H9 (cell line): ENCODE results near the gene TMEM151A. TPM values are rescaled to one million over a fixed set of nuclear protein-coding genes. Genes with fewer than 3 reads are reported as not detected.

ENCODE experiments used
- DNase-seq: peaks from one replicate; pipeline ENCODE4 v3.0.0-alpha.2; 2017
- H2AFZ ChIP-seq: one replicate; pipeline ENCODE4 v1.6.1; 2013; ENCODE audit warnings: mild to moderate bottlenecking, low read length, control low read depth, moderate library complexity
- H2AK5ac ChIP-seq: 2 replicates; pipeline ENCODE4 v1.6.1; 2013; ENCODE audit warnings: low read length, control low read depth, mixed read lengths; ENCODE audit not compliant: insufficient read length
- H2BK120ac ChIP-seq: one replicate; pipeline ENCODE4 v1.6.1; 2013; ENCODE audit warnings: low read depth, mild to moderate bottlenecking, low read length, control low read depth, inconsistent platforms; ENCODE audit not compliant: poor library complexity, severe bottlenecking
- H2BK12ac ChIP-seq: 2 replicates; pipeline ENCODE4 v1.6.1; 2013; ENCODE audit warnings: low read length, control low read depth, mixed read lengths, low read depth; ENCODE audit not compliant: insufficient read length
- H2BK15ac ChIP-seq: 2 replicates; pipeline ENCODE4 v1.6.1; 2013; ENCODE audit warnings: low read depth, low read length, control low read depth
- H2BK20ac ChIP-seq: one replicate; pipeline ENCODE4 v1.6.1; 2013; ENCODE audit warnings: low read depth, mild to moderate bottlenecking, low read length, control low read depth, inconsistent platforms; ENCODE audit not compliant: poor library complexity, severe bottlenecking
- H2BK5ac ChIP-seq: 2 replicates; pipeline ENCODE4 v1.6.1; 2013; ENCODE audit warnings: low read length, control low read depth, mixed read lengths; ENCODE audit not compliant: insufficient read length
- H3K14ac ChIP-seq: 2 replicates; pipeline ENCODE4 v1.6.1; 2013; ENCODE audit warnings: low read length, control low read depth; ENCODE audit not compliant: insufficient read depth
- H3K18ac ChIP-seq: 2 replicates; pipeline ENCODE4 v1.6.1; 2013; ENCODE audit warnings: low read depth, mild to moderate bottlenecking, mixed read lengths, low read length, control low read depth; ENCODE audit not compliant: insufficient read length
- H3K23ac ChIP-seq: 2 replicates; pipeline ENCODE4 v1.6.1; 2013; ENCODE audit warnings: low read length, control low read depth, mixed read lengths, low read depth; ENCODE audit not compliant: insufficient read length
- H3K23me2 ChIP-seq: 2 replicates; pipeline ENCODE4 v1.6.1; 2013; ENCODE audit warnings: low read depth, mild to moderate bottlenecking, mixed read lengths, low read length, control low read depth; ENCODE audit not compliant: insufficient read length, poor library complexity, severe bottlenecking
- H3K27ac ChIP-seq: 2 replicates; pipeline ENCODE4 v1.5.1; 2013; ENCODE audit warnings: low read length, control low read depth, mixed read lengths, low read depth; ENCODE audit not compliant: insufficient read length
- H3K27me3 ChIP-seq: 2 replicates; pipeline ENCODE4 v1.6.1; 2013; ENCODE audit warnings: low read length, control low read depth, inconsistent platforms; ENCODE audit not compliant: insufficient read depth
- H3K4ac ChIP-seq: 2 replicates; pipeline ENCODE4 v1.6.1; 2013; ENCODE audit warnings: low read depth, mild to moderate bottlenecking, control low read depth, inconsistent platforms, low read length, moderate library complexity
- H3K4me1 ChIP-seq: 2 replicates; pipeline ENCODE4 v1.6.1; 2013; ENCODE audit warnings: low read length, control low read depth, inconsistent platforms; ENCODE audit not compliant: insufficient read depth
- H3K4me2 ChIP-seq: 2 replicates; pipeline ENCODE4 v1.6.1; 2013; ENCODE audit warnings: low read length, control low read depth, mixed read lengths; ENCODE audit not compliant: insufficient read length, insufficient read depth
- H3K56ac ChIP-seq: 2 replicates; pipeline ENCODE4 v1.6.1; 2013; ENCODE audit warnings: low read depth, mild to moderate bottlenecking, mixed read lengths, low read length, control low read depth; ENCODE audit not compliant: insufficient read length
- H3K79me1 ChIP-seq: 2 replicates; pipeline ENCODE4 v1.6.1; 2013; ENCODE audit warnings: low read depth, mild to moderate bottlenecking, moderate library complexity, low read length, control low read depth, inconsistent platforms; ENCODE audit not compliant: insufficient read depth, poor library complexity, severe bottlenecking
- H3K79me2 ChIP-seq: 2 replicates; pipeline ENCODE4 v1.6.1; 2013; ENCODE audit warnings: low read length, control low read depth, inconsistent platforms; ENCODE audit not compliant: insufficient read depth
- H3K9ac ChIP-seq: 2 replicates; pipeline ENCODE4 v1.6.1; 2013; ENCODE audit warnings: low read length, control low read depth, mixed read lengths; ENCODE audit not compliant: insufficient read length; ENCODE audit errors: extremely low read depth
- H3K9me3 ChIP-seq: one replicate; pipeline ENCODE4 v1.6.1; 2013; ENCODE audit warnings: low read depth, low read length, inconsistent platforms; ENCODE audit not compliant: control insufficient read depth
- H3T11ph ChIP-seq: one replicate; pipeline ENCODE4 v1.6.1; 2013; ENCODE audit warnings: mild to moderate bottlenecking, low read length, control low read depth, inconsistent platforms
- H4K20me1 ChIP-seq: one replicate; pipeline ENCODE4 v1.6.1; 2013; ENCODE audit not compliant: control insufficient read depth, insufficient read length, insufficient read depth
- H4K5ac ChIP-seq: 2 replicates; pipeline ENCODE4 v1.6.1; 2013; ENCODE audit warnings: low read depth, mild to moderate bottlenecking, mixed read lengths, low read length, control low read depth; ENCODE audit not compliant: insufficient read length
- H4K8ac ChIP-seq: replicated peaks from 2 replicates; pipeline ENCODE4 v1.6.1; 2013; ENCODE audit warnings: low read length, control low read depth, mixed read lengths, low read depth; ENCODE audit not compliant: insufficient read length
- H4K91ac ChIP-seq: 2 replicates; pipeline ENCODE4 v1.6.1; 2013; ENCODE audit warnings: low read depth, mild to moderate bottlenecking, moderate library complexity, mixed read lengths, low read length, control low read depth; ENCODE audit not compliant: insufficient read length
- H3K27ac Mint-ChIP-seq, 3 experiments: 2 replicates in 2 of 3; 3 replicates in 1 of 3; pipeline ENCODE4 v1.8.0; 2020 to 2021; ENCODE audit warnings: mixed read lengths in 3 of 3, mild to moderate bottlenecking in 1 of 3, moderate library complexity in 1 of 3
- H3K27me3 Mint-ChIP-seq: 2 replicates; pipeline ENCODE4 v1.8.0; 2021; ENCODE audit warnings: low read depth, mild to moderate bottlenecking, moderate library complexity, mixed read lengths
- H3K36me3 Mint-ChIP-seq, 3 experiments: 2 replicates in 2 of 3; 3 replicates in 1 of 3; pipeline ENCODE4 v1.8.0; 2020 to 2021; ENCODE audit warnings: low read depth in 3 of 3, mixed read lengths in 3 of 3; ENCODE audit not compliant: insufficient read depth in 1 of 3
- H3K4me1 Mint-ChIP-seq, 2 experiments: 2 replicates each; pipeline ENCODE4 v1.8.0; 2020; ENCODE audit warnings: mixed read lengths in 2 of 2
- H3K4me3 Mint-ChIP-seq, 2 experiments: 2 replicates in 1 of 2; 3 replicates in 1 of 2; pipeline ENCODE4 v1.8.0; 2020 to 2021; ENCODE audit warnings: mild to moderate bottlenecking in 2 of 2, mixed read lengths in 2 of 2, moderate library complexity in 1 of 2
- H3K9me3 Mint-ChIP-seq, 2 experiments: 2 replicates in 1 of 2; 3 replicates in 1 of 2; pipeline ENCODE4 v1.8.0; 2020; ENCODE audit warnings: mild to moderate bottlenecking in 2 of 2, mixed read lengths in 2 of 2, moderate library complexity in 1 of 2
- CTCF ChIP-seq: fragments of 200-600 bp; sonication (generic); conservative IDR thresholded peaks from 3 replicates; pipeline ENCODE4 v1.8.0; 2021; ENCODE audit warnings: antibody characterized with exemption, mild to moderate bottlenecking
- WGBS: extraction: QIAGEN DNeasy Blood & Tissue Kit; methylation state at CpG from one replicate; pipeline ENCODE4 v1.1.7; 2013; ENCODE audit warnings: missing lambda C conversion rate, low lambda C conversion rate, mixed read lengths; ENCODE audit not compliant: insufficient read length; ENCODE audit errors: extremely low coverage; 5-methylcytosine and 5-hydroxymethylcytosine counted together
- total RNA-seq: library from RNA; stranded (reverse); gene quantifications from 2 replicates; pipeline ENCODE4 v1.2.1, GENCODE V29; 2021

The TMEM151A gene
- total RNA-seq, 1 experiment from 2014 or later: 1.2 TPM

- Histone ChIP-seq H3K9me3 (no peaks in the 10 kb centered on the region), H3K27me3 (no peaks in the 10 kb centered on the region), H3K4ac (no peak overlapping the region), H3T11ph (no peak overlapping the region), H2BK20ac (no peak overlapping the region), H3K14ac (no peak overlapping the region), H3K23me2 (no peaks in the 10 kb centered on the region), H4K20me1 (no peaks in the 10 kb centered on the region), H4K5ac (no peak overlapping the region), H3K27ac (no peak overlapping the region), H2BK120ac (no peak overlapping the region), H3K56ac (no peak overlapping the region), H3K9ac (no peak overlapping the region), H2BK12ac (no peak overlapping the region), H2BK5ac (no peak overlapping the region), H2AFZ (no peak overlapping the region), H2AK5ac (no peak overlapping the region), H3K18ac (no peak overlapping the region), H3K4me2 (no peak overlapping the region), H3K79me2 (no peaks in the 10 kb centered on the region), H3K79me1 (no peaks in the 10 kb centered on the region), H2BK15ac (no peak overlapping the region), H3K4me1 (no peaks in the 10 kb centered on the region), H3K23ac (no peak overlapping the region), H4K8ac (no peak overlapping the region), H4K91ac (no peak overlapping the region)
- no peak for TF ChIP-seq CTCF
- DNase-seq: no peak
- Mint-ChIP-seq H3K27me3 (peaks cover 7% of the 10 kb centered on the region; the same call in 1 of the 2 replicates), H3K9me3 (no peaks in the 10 kb centered on the region), H3K27ac (no peak overlapping the region), H3K36me3 (no peaks in the 10 kb centered on the region), H3K4me3 (no peak overlapping the region), H3K4me1 (no peaks in the 10 kb centered on the region)
- no CpG with 5 or more reads among the region's 4 CpGs for WGBS
Measured at GRCh38 chr11:66247295-66247694, 44.4 kb upstream of the TMEM151A start.
